A549 (cell line): Measurements from ENCODE around the gene RACGAP1. TPM values are rescaled to one million over a fixed set of nuclear protein-coding genes. Genes with fewer than 3 reads are reported as not detected.

Source experiments
- ATAC-seq, 2 experiments: fragments of 200-7000 bp in 1 of 2; fragments of >200 bp in 1 of 2; cut with Nextera tagmentation in 1 of 2; cut with Tn5 transposase in 1 of 2; 3 replicates each; pipeline versions ENCODE4 v1.8.0 to v1.9.1; 2018 to 2020; ENCODE audit warnings: mild to moderate bottlenecking in 1 of 2, moderate library complexity in 1 of 2
- CTCF ChIA-PET: fragments of 300-600 bp; sonication (Branson Sonifier 250); formaldehyde crosslinking; extraction: SDS; loops from one replicate; lab custom pipeline; 2021; ENCODE audit warnings: antibody characterized with exemption, inconsistent platforms; lab: Yijun Ruan, JAX
- POLR2A ChIA-PET: fragments of 350-600 bp; formaldehyde crosslinking; extraction: SDS; loops from one replicate; lab custom pipeline; 2021; ENCODE audit warnings: antibody characterized with exemption, inconsistent platforms; lab: Yijun Ruan, JAX
- DNase-seq, 2 experiments: peaks; one replicate each; pipeline versions ENCODE4 v3.0.0 to v3.0.0-alpha.2; 2011 to 2016; ENCODE audit warnings: low read depth in 1 of 2, low spot score in 1 of 2
- FAIRE-seq: peaks from 2 replicates; lab custom pipeline; 2011; peaks lifted over from hg19 to GRCh38; lab: Jason Lieb, UNC
- H3K27ac ChIP-seq, 2 experiments: fragments of >200 bp; sonication (Bioruptor Twin); formaldehyde crosslinking; 3 replicates each; pipeline ENCODE4 v1.5.1; 2016 to 2017
- H3K4me1 ChIP-seq: fragments of >200 bp; sonication (Bioruptor Twin); formaldehyde crosslinking; 3 replicates; pipeline ENCODE4 v1.6.1; 2016
- H3K4me2 ChIP-seq: fragments of >200 bp; sonication (Bioruptor Twin); formaldehyde crosslinking; 3 replicates; pipeline ENCODE4 v1.6.1; 2016
- H3K4me3 ChIP-seq: fragments of >200 bp; sonication (Bioruptor Twin); formaldehyde crosslinking; 3 replicates; pipeline ENCODE4 v1.5.1; 2016
- H3K9me3 ChIP-seq: fragments of >200 bp; sonication (Bioruptor Twin); formaldehyde crosslinking; 3 replicates; pipeline ENCODE4 v1.6.1; 2016
- CEBPB ChIP-seq, 2 experiments: fragments of >200 bp in 1 of 2; sonication (Bioruptor Twin) in 1 of 2; formaldehyde crosslinking in 1 of 2; IDR thresholded peaks; 2 replicates each; pipeline ENCODE4 v1.6.1; 2012 to 2016
- CHD4 ChIP-seq: fragments of 200-600 bp; sonication (generic); IDR thresholded peaks from 2 replicates; pipeline ENCODE4 v1.6.1; 2016; ENCODE audit warnings: antibody characterized with exemption, mild to moderate bottlenecking, borderline replicate concordance
- EHF ChIP-seq: fragments of 250-450 bp; sonication (Bioruptor Pico); IDR thresholded peaks from 2 replicates; pipeline ENCODE4 v1.5.0; 2020; ENCODE audit warnings: mild to moderate bottlenecking
- HEYL ChIP-seq: fragments of 250-450 bp; sonication (Bioruptor Pico); IDR thresholded peaks from 2 replicates; pipeline ENCODE4 v1.8.0; 2021; ENCODE audit warnings: mild to moderate bottlenecking, moderate library complexity
- HOXB13 ChIP-seq: fragments of 250-450 bp; sonication (Bioruptor Pico); IDR thresholded peaks from 2 replicates; pipeline ENCODE4 v1.5.0; 2020; ENCODE audit warnings: low read depth, mild to moderate bottlenecking, moderate library complexity
- MAFK ChIP-seq: fragments of 450-650 bp; IDR thresholded peaks from 2 replicates; pipeline ENCODE4 v1.6.1; 2014; ENCODE audit not compliant: partially characterized antibody
- NPAS2 ChIP-seq: fragments of 250-450 bp; sonication (Bioruptor Pico); IDR thresholded peaks from 2 replicates; pipeline ENCODE4 v1.8.0; 2022; ENCODE audit warnings: mild to moderate bottlenecking, moderate library complexity, borderline replicate concordance
- PHF8 ChIP-seq: fragments of 200-600 bp; sonication (generic); IDR thresholded peaks from 2 replicates; pipeline ENCODE4 v1.6.1; 2016; ENCODE audit warnings: low read depth, mild to moderate bottlenecking, antibody characterized with exemption, moderate library complexity, borderline replicate concordance
- POLR2A ChIP-seq: IDR thresholded peaks from 2 replicates; pipeline ENCODE4 v1.6.1; 2012; ENCODE audit warnings: mild to moderate bottlenecking, low read length
- RAD21 ChIP-seq, 2 experiments: fragments of >200 bp in 1 of 2; sonication (Bioruptor Twin) in 1 of 2; formaldehyde crosslinking in 1 of 2; IDR thresholded peaks in 1 of 2; conservative IDR thresholded peaks in 1 of 2; 2 replicates in 1 of 2; 3 replicates in 1 of 2; pipeline ENCODE4 v1.6.1; 2012 to 2018; ENCODE audit warnings: inconsistent platforms in 1 of 2
- SREBF2 ChIP-seq: fragments of 450-650 bp; IDR thresholded peaks from 2 replicates; pipeline ENCODE4 v1.6.1; 2014; ENCODE audit warnings: mild to moderate bottlenecking, moderate library complexity
- TP53 ChIP-seq: fragments of 250-450 bp; sonication (Bioruptor Pico); IDR thresholded peaks from 2 replicates; pipeline ENCODE4 v1.5.0; 2021; ENCODE audit warnings: mild to moderate bottlenecking, moderate library complexity
- ZFP36 ChIP-seq: fragments of 450-650 bp; IDR thresholded peaks from 2 replicates; pipeline ENCODE4 v1.6.1; 2014; ENCODE audit warnings: borderline replicate concordance; ENCODE audit not compliant: partially characterized antibody
- WGBS: methylation state at CpG from one replicate; pipeline ENCODE4 v1.1.6; 2017; ENCODE audit errors: missing lambda C conversion rate; 5-methylcytosine and 5-hydroxymethylcytosine counted together
- polyA plus RNA-seq, 4 experiments: library from polyadenylated mRNA; depleted of rRNA in 3 of 4; stranded (reverse); fragments of >200 nt; fragmentation: RNase III in 1 of 4; extraction: RNeasy Plus Mini Kit Qiagen cat#74134 plus additional on column Dnase treatment in 1 of 4; gene quantifications; 2 replicates in 3 of 4; 3 replicates in 1 of 4; pipeline ENCODE4 v1.2.3, GENCODE V29; 2011 to 2017
- TF ChIP-seq, protein P1 (sequence below): fragments of >200 bp; sonication (Bioruptor Twin); formaldehyde crosslinking; IDR thresholded peaks from 2 replicates; pipeline ENCODE4 v1.6.1; 2016
- TF ChIP-seq, protein P2 (sequence below): fragments of 200-600 bp; sonication (generic); IDR thresholded peaks from 2 replicates; pipeline ENCODE4 v1.6.1; 2016; ENCODE audit warnings: antibody characterized with exemption, mild to moderate bottlenecking, moderate library complexity
- TF ChIP-seq, protein P3 (sequence below): fragments of 250-450 bp; sonication (Bioruptor Pico); IDR thresholded peaks from 2 replicates; pipeline ENCODE4 v1.5.0; 2020; ENCODE audit warnings: low read depth, mild to moderate bottlenecking, moderate library complexity
- TF ChIP-seq, protein P4 (sequence below): IDR thresholded peaks from 2 replicates; pipeline ENCODE4 v1.6.1; 2012

The RACGAP1 gene
- polyA plus RNA-seq, 2 of the 4 experiments (the other 2 are of a cell fraction), result 103 to 107 TPM

DNA sequence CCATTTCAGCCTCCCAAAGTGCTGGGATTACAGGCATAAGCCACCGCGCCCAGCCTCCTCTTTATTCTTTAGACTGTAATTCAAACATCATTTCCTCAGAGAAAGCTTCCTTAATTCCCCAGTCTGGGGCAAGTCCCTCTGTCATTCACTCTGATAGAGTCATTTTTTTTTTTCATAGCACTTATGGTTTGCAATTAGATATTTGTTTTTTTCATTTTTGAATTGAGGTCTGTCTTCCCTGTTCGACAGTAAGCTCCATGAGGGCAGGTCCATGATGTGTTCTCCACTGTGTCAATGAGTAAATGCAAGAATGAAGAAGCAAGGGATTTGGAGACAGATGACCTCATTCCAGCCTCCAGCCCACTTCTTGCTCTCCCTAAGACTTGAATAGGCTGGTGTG lies 44.2 kb upstream of the RACGAP1 start:
- WGBS, result 86% methylated on average over 3 of the region's 3 CpGs
- POLR2A ChIA-PET, result no interaction called here

DNA sequence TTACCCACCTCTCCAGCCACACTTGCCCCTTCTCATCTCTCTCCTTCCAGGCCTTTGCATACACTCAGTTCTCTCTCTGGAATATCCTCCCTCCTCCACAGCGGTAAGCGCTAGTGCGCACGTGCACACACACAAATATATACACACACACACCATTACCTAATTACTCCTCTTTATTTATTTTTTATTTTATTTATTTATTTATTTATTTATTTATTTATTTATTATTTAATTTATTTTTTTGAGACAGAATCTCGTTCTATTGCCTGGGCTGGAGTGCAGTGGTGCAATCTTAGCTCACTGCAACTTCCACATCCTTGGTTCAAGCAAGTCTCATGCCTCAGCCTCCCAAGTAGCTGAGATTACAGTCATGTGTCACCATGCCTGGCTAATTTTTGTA lies 43.8 kb upstream of the RACGAP1 start:
- Histone ChIP-seq H3K4me3 (no peak overlapping the region), H3K27ac (no peak overlapping the region), H3K9me3 (no peaks in the 10 kb centered on the region), H3K4me2 (no peak overlapping the region), H3K4me1 (peaks cover 12% of the 10 kb centered on the region; the same call in 2 of the 3 replicates)
- ATAC-seq (no peak), DNase-seq (no peak), FAIRE-seq (no peak)
- TF ChIP-seq, protein P1, sequence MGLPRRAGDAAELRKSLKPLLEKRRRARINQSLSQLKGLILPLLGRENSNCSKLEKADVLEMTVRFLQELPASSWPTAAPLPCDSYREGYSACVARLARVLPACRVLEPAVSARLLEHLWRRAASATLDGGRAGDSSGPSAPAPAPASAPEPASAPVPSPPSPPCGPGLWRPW, result no peak
- no peak for TF ChIP-seq RAD21 (conservative IDR thresholded peaks at IDR 0.05 in 1 of 2, IDR thresholded peaks at IDR 0.05 in 1 of 2)
- TF ChIP-seq, protein P2, sequence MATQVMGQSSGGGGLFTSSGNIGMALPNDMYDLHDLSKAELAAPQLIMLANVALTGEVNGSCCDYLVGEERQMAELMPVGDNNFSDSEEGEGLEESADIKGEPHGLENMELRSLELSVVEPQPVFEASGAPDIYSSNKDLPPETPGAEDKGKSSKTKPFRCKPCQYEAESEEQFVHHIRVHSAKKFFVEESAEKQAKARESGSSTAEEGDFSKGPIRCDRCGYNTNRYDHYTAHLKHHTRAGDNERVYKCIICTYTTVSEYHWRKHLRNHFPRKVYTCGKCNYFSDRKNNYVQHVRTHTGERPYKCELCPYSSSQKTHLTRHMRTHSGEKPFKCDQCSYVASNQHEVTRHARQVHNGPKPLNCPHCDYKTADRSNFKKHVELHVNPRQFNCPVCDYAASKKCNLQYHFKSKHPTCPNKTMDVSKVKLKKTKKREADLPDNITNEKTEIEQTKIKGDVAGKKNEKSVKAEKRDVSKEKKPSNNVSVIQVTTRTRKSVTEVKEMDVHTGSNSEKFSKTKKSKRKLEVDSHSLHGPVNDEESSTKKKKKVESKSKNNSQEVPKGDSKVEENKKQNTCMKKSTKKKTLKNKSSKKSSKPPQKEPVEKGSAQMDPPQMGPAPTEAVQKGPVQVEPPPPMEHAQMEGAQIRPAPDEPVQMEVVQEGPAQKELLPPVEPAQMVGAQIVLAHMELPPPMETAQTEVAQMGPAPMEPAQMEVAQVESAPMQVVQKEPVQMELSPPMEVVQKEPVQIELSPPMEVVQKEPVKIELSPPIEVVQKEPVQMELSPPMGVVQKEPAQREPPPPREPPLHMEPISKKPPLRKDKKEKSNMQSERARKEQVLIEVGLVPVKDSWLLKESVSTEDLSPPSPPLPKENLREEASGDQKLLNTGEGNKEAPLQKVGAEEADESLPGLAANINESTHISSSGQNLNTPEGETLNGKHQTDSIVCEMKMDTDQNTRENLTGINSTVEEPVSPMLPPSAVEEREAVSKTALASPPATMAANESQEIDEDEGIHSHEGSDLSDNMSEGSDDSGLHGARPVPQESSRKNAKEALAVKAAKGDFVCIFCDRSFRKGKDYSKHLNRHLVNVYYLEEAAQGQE, result no peak
- no peak for TF ChIP-seq CHD4
- TF ChIP-seq HEYL (CRISPR knock-in tag), result no peak
- TF ChIP-seq, protein P3, sequence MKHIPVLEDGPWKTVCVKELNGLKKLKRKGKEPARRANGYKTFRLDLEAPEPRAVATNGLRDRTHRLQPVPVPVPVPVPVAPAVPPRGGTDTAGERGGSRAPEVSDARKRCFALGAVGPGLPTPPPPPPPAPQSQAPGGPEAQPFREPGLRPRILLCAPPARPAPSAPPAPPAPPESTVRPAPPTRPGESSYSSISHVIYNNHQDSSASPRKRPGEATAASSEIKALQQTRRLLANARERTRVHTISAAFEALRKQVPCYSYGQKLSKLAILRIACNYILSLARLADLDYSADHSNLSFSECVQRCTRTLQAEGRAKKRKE (CRISPR knock-in tag), result no peak
- no peak for TF ChIP-seq HOXB13 (CRISPR knock-in tag)
- TF ChIP-seq, protein P4, sequence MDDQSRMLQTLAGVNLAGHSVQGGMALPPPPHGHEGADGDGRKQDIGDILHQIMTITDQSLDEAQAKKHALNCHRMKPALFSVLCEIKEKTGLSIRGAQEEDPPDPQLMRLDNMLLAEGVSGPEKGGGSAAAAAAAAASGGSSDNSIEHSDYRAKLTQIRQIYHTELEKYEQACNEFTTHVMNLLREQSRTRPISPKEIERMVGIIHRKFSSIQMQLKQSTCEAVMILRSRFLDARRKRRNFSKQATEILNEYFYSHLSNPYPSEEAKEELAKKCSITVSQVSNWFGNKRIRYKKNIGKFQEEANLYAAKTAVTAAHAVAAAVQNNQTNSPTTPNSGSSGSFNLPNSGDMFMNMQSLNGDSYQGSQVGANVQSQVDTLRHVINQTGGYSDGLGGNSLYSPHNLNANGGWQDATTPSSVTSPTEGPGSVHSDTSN, result no peak
- CTCF ChIA-PET, result interaction anchor here (1.1 to 33.6 kb wide), 13 partner anchors 10 to 269 kb away, joined by 3 to 708 read pairs (median 30); partner anchors contain the start of genes AQP5, AQP6, ASIC1 and SMARCD1
- POLR2A ChIA-PET, result no interaction called here
- WGBS, result 94% methylated on average over 5 of the region's 5 CpGs

More for the DNA sequence above, 44.2 kb upstream of the RACGAP1 start:
- Histone ChIP-seq H3K4me1 (peaks cover 13% of the 10 kb centered on the region; the same call in 2 of the 3 replicates), H3K27ac (no peak overlapping the region), H3K9me3 (no peaks in the 10 kb centered on the region), H3K4me3 (no peak overlapping the region), H3K4me2 (no peak overlapping the region)
- DNase-seq (no peak), FAIRE-seq (no peak), ATAC-seq (no peak)
- TF ChIP-seq PHF8 (no peak), MAFK (no peak), POLR2A (no peak), NPAS2 (CRISPR knock-in tag) (no peak), TP53 (CRISPR knock-in tag) (no peak), SREBF2 (no peak), EHF (CRISPR knock-in tag) (no peak), CEBPB (IDR thresholded peaks at IDR 0.05) (no peak), ZFP36 (no peak)
- TF ChIP-seq, protein P2, result no peak
- TF ChIP-seq, protein P4, result no peak
- CTCF ChIA-PET, result interaction anchor here (1.1 to 33.6 kb wide), 21 partner anchors 10 to 324 kb away, joined by 3 to 708 read pairs (median 11); partner anchors contain the start of genes AQP5, AQP6, ASIC1 and SMARCD1
